IPS DF 6.9 (cell line): ENCODE data around the gene CMTM4.
"Not testable (repeated sequence)": the region's sequence is repeated elsewhere in the genome, so short reads cannot be mapped to it uniquely, and the experiment has no call there.

Experiments
- DNase-seq: peaks from one replicate; pipeline ENCODE4 v3.0.0-alpha.2; 2013; ENCODE audit warnings: low read depth, low spot score
- H3K27ac ChIP-seq: one replicate; pipeline ENCODE4 v1.5.1; 2013; ENCODE audit warnings: low read length, control low read depth
- H3K27me3 ChIP-seq: 2 replicates; pipeline ENCODE4 v1.6.1; 2013; ENCODE audit warnings: mild to moderate bottlenecking, low read length; ENCODE audit not compliant: control insufficient read depth, insufficient read depth
- H3K36me3 ChIP-seq: 2 replicates; pipeline ENCODE4 v1.6.1; 2013; ENCODE audit warnings: low read length; ENCODE audit not compliant: control insufficient read depth, insufficient read depth
- H3K4me1 ChIP-seq: 2 replicates; pipeline ENCODE4 v1.6.1; 2013; ENCODE audit warnings: low read length; ENCODE audit not compliant: control insufficient read depth, insufficient read depth
- H3K4me3 ChIP-seq: 2 replicates; pipeline ENCODE4 v1.5.1; 2013; ENCODE audit warnings: mild to moderate bottlenecking, low read length
- H3K9me3 ChIP-seq: 2 replicates; pipeline ENCODE4 v1.6.1; 2013; ENCODE audit warnings: low read length, inconsistent platforms; ENCODE audit not compliant: control insufficient read depth, insufficient read depth
- WGBS: extraction: QIAGEN DNeasy Blood & Tissue Kit; methylation state at CpG from one replicate; pipeline ENCODE4 v1.1.7; 2013; ENCODE audit warnings: mixed read lengths, missing lambda C conversion rate; ENCODE audit not compliant: insufficient read length, insufficient coverage; 5-methylcytosine and 5-hydroxymethylcytosine counted together

CMTM4 gene

DNA sequence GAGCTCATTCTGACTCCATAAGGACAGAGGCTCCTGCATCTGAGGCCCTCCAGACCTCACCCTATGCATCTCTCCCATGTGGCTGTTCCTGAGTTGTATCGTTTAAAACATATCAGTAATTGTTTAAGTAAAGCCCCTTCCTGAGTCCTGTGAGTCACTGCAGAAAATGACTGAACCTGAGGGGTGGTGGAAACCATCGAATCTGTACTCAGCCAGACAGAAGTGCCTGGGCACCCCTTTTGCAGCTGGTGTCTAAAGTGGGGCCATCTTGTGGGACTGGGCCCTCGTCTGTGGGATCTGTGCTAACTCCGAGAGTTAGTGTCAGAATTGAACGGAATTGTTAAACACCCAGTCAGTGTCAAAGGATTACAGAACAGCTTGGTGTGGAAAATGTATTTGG is 66.7 kb downstream of the CMTM4 start:
- no peaks in the 10 kb centered on the region for H3K27me3 ChIP-seq
- H3K27ac ChIP-seq: no peak overlapping the region
- 0 out of 2 replicates have a peak, but pooled peaks cover 2% of the 10 kb centered on the region for H3K36me3 ChIP-seq
- no peak for DNase-seq
- no peaks in the 10 kb centered on the region for H3K4me1 ChIP-seq
- no peak overlapping the region for H3K4me3 ChIP-seq
- no CpG with 5 or more reads among the region's 5 CpGs for WGBS
- H3K9me3 ChIP-seq: no peaks in the 10 kb centered on the region

- H3K9me3 ChIP-seq, H3K4me1 ChIP-seq, H3K27me3 ChIP-seq, H3K27ac ChIP-seq, H3K4me3 ChIP-seq, H3K36me3 ChIP-seq, DNase-seq: not testable (repeated sequence)
- no CpG with 5 or more reads among the region's 17 CpGs for WGBS
Observed at GRCh38 chr16:66627611-66628378, 68.7 kb downstream of the CMTM4 start.

GRCh38 chr16:66623755-66624154 is 72.8 kb downstream of the CMTM4 start:
- Histone ChIP-seq H3K27me3 (no peaks in the 10 kb centered on the region), H3K9me3 (no peaks in the 10 kb centered on the region), H3K27ac (no peak overlapping the region), H3K4me3 (no peak overlapping the region), H3K4me1 (no peaks in the 10 kb centered on the region; the same call in 1 of the 2 replicates), H3K36me3 (no peaks in the 10 kb centered on the region)
- no CpG with 5 or more reads among the region's 3 CpGs for WGBS
- no peak for DNase-seq

DNA sequence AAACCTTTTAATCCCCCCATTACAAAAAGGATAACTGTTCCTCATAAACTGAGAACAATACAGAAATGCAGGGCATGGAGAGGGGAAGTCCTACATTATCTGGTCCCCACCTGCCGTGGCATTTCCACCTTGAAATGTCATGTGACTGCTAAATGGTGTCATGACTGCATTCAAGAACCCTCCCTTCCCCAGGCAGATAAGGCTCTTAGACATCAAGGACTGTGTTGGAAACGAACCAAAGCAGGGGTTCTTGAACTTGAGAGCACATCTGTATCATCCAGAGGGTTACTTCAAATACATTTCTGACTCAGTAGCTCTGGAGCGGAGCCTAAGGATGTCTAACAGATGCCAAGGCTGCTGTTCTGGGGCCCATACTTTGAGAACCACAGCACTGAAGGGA is 73.7 kb downstream of the CMTM4 start:
- Histone ChIP-seq H3K4me3 (no peak overlapping the region), H3K36me3 (no peaks in the 10 kb centered on the region)
- no CpG with 5 or more reads among the region's 3 CpGs for WGBS

DNA sequence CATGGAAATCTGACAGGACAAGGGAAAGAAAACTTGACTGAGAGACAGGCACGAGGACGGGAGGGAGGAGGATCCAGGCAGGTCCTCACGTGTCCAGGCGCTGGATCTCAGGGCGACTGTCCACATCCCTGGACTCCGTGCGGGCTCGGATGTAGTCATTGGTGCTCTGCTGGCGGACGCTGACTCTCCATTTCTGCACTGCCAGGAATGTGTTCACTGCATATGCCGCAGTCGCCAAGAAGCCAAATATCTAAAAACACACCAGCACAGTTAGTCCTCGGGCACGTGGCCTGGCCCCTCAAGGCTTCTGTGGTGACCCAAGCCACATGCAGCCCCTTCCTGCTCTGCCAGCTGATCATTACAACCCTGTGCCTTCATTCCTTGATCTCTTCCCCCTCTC is 74.6 kb downstream of the CMTM4 start:
- no peak overlapping the region for H3K27ac ChIP-seq
- no peaks in the 10 kb centered on the region for H3K9me3 ChIP-seq
- H3K36me3 ChIP-seq: no peaks in the 10 kb centered on the region
- peaks cover 3% of the 10 kb centered on the region; the same call in 1 of the 2 replicates for H3K4me1 ChIP-seq
- WGBS: no CpG with 5 or more reads among the region's 14 CpGs
- no peaks in the 10 kb centered on the region for H3K27me3 ChIP-seq
- no peak for DNase-seq
- no peak overlapping the region for H3K4me3 ChIP-seq

More for the DNA sequence above, 73.7 kb downstream of the CMTM4 start:
- DNase-seq: no peak
- Histone ChIP-seq H3K27me3 (no peaks in the 10 kb centered on the region), H3K27ac (no peak overlapping the region), H3K9me3 (no peaks in the 10 kb centered on the region), H3K4me1 (no peaks in the 10 kb centered on the region; the same call in 1 of the 2 replicates)

- Histone ChIP-seq H3K4me1 (peaks cover 7% of the 10 kb centered on the region), H3K27ac (no peak overlapping the region), H3K4me3 (no peak overlapping the region), H3K27me3 (no peaks in the 10 kb centered on the region), H3K9me3 (no peaks in the 10 kb centered on the region), H3K36me3 (no peaks in the 10 kb centered on the region)
- no CpG with 5 or more reads among the region's 8 CpGs for WGBS
- no peak for DNase-seq
Observed at GRCh38 chr16:66620429-66620795, 76.1 kb downstream of the CMTM4 start.

GRCh38 chr16:66619534-66620428 is 76.8 kb downstream of the CMTM4 start:
- Histone ChIP-seq H3K9me3 (no peaks in the 10 kb centered on the region), H3K27me3 (no peaks in the 10 kb centered on the region), H3K4me1 (peaks cover 7% of the 10 kb centered on the region), H3K36me3 (no peaks in the 10 kb centered on the region), H3K27ac (no peak overlapping the region), H3K4me3 (no peak overlapping the region)
- WGBS: no CpG with 5 or more reads among the region's 12 CpGs
- DNase-seq: no peak

DNA sequence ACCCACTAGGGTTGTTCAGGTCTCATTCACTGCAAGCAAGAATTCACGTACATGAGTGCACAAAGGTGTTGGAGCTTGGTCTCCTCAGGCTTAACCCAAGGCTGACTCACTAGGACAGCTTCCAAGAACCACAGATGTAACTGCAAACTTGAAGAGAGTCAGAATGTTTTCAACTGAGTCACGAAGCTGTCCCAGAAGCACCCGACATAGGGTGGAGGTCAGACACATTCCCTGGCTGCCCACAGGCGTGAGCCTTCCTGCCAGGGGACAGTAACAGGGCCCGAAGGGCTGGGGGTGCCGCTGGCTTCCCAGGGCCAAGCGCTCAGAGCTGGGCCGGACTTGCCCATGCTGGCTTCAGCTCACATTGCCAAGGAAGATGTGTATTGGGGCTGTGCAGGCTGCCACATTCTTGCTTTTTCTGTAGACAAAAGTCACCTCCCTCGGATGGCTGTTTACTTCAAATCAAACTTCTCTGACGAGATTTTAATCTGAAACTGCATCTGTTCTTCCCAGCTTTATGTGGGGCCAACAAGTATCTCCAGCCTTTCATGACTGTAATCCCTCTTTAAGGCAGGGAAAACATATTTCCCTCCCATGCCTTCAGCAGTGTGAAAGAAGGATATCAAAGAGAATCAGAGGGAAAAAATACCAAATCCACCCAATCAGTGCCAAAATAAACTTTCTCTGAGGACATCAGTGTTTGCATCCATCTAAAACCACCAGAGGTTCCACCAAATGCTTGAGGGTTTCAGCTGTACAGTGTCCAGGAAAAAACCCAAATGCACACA is 77.8 kb downstream of the CMTM4 start:
- Histone ChIP-seq H3K9me3 (no peaks in the 10 kb centered on the region), H3K4me3 (no peak overlapping the region), H3K27ac (no peak overlapping the region), H3K36me3 (no peaks in the 10 kb centered on the region), H3K27me3 (no peaks in the 10 kb centered on the region), H3K4me1 (peaks cover 7% of the 10 kb centered on the region)
- no peak for DNase-seq
- no CpG with 5 or more reads among the region's 10 CpGs for WGBS

DNA sequence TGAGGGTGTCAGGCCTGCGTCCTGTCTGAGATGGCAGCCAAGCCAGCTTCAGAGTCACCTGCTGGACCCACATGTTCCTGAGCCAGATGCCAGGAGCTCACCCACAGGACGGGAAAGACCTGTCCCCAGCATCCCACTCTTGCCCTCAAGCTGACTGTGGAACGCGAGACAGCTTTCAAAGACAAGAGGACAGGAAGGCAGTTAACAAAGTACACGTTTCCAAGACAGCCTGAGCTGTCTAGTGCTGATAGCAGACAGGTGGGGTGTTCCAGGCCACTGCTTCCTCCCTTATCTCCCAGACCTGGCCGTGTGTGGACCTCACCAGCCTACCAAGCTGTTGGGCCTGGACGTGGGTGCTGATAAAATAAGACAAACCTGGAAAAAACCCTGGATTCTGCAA is 78.8 kb downstream of the CMTM4 start:
- Histone ChIP-seq H3K27me3 (no peaks in the 10 kb centered on the region), H3K4me1 (peaks cover 7% of the 10 kb centered on the region), H3K9me3 (no peaks in the 10 kb centered on the region), H3K27ac (no peak overlapping the region), H3K36me3 (0 out of 2 replicates have a peak, but pooled peaks cover 3% of the 10 kb centered on the region), H3K4me3 (no peak overlapping the region)
- no peak for DNase-seq
- no CpG with 5 or more reads among the region's 7 CpGs for WGBS

DNA sequence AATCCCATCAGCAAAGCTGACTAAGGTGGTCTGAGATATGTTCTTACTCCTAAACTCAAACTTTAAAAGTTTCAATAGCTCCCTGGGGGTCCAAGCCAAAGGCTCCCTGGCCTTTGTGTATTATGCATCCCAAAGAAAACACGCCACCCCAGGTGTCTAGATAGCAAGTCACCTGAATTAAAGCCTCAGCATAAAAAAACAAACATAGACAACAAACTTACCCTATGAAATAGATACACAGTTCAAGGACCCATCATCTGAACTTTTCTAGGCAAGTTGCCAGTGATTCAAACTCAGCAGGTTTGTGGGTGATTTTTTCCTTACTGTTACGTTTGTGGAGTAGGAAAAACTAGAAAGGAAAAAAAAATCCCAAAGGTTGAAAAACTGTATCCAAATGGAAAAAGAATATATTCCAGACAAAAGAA is 79.5 kb downstream of the CMTM4 start:
- no peak for DNase-seq
- Histone ChIP-seq H3K27me3 (no peaks in the 10 kb centered on the region), H3K4me1 (peaks cover 7% of the 10 kb centered on the region), H3K27ac (no peak overlapping the region), H3K9me3 (no peaks in the 10 kb centered on the region), H3K36me3 (0 out of 2 replicates have a peak, but pooled peaks cover 5% of the 10 kb centered on the region), H3K4me3 (no peak overlapping the region)
- no CpG with 5 or more reads among the region's 2 CpGs for WGBS
